GM12891 (cell line): ENCODE results near the gene ZSCAN29.

ENCODE experiments used
- POLR2A ChIP-seq: IDR thresholded peaks from 2 replicates; pipeline ENCODE4 v1.6.1; 2011; ENCODE audit warnings: low read depth, low read length, control low read depth
- POLR2AphosphoS5 ChIP-seq: IDR thresholded peaks from 2 replicates; pipeline ENCODE4 v1.6.1; 2011; ENCODE audit warnings: low read depth, low read length, control low read depth
- POU2F2 ChIP-seq: IDR thresholded peaks from 2 replicates; pipeline ENCODE4 v1.6.1; 2011; ENCODE audit warnings: low read depth, mild to moderate bottlenecking, control low read depth, low read length, moderate library complexity
- TAF1 ChIP-seq: IDR thresholded peaks from 2 replicates; pipeline ENCODE4 v1.6.1; 2011; ENCODE audit warnings: low read depth, low read length, control low read depth

DNA sequence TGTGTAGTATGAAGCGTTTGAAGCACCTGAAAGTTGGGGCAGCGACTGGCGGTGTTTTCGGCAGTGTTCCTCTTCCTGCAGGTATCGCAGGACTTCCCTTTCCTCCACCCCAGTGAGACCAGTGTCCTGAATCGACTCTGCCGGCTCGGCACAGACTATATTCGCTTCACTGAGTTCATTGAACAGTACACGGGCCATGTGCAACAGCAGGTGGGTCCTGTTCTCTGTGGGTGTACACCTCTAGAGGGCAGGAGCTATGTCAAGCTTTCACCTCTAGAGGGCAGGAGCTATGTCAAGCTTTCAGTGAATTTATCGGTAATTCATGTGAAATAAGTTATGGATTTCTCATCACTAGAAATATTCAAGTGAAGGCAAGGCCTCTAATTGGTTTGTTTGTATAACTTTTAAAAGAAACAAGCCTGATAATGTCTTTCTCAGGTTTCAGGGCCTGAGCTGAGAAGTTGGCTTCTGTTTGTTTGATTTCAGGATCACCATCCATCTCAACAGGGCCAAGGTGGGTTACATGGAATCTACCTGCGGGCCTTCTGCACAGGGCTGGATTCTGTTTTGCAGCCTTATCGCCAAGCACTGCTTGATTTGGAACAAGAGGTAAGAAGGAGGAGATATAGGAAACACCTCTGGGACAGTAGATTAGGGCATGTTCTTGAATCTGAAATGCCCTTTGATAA is 5.3 kb upstream of the ZSCAN29 start:
- no peak for TF ChIP-seq TAF1
- TF ChIP-seq POLR2A = no peak
- no peak for TF ChIP-seq POU2F2
- TF ChIP-seq POLR2AphosphoS5 = no peak
